ENCODE results near the gene GADD45A.
A peak's percentile ranks its signal among the peaks of the same experiment; 100 is the strongest.
"Not testable (repeated sequence)": the region's sequence is repeated elsewhere in the genome, so short reads cannot be mapped to it uniquely, and the experiment has no call there.

The GADD45A gene

GRCh38 chr1:67719329-67720196, 34.6 kb downstream of the GADD45A start:
- DNase-seq (ENCODE audit: low read depth in 2 of 2) = no peak

DNA sequence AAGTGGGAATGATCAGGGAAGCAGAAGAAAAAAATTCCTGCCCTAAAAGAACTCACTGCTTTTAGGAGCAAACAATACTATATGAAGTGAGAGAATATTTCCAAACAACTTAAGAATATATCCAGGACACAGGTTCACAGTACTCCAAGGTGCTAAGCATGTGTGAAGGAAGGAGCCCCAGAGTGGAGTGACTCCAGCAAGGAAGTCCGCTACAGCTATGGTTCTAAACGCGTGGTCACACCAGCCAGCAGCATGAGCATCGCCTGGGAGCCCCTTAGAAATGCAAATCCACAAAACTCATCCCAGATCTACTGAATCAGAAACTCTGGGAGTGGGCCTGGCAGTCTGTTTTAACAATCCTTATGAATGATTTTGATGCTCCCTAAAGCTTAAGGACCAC, 36.1 kb downstream of the GADD45A start:
- DNase-seq (ENCODE audit: low read depth in 2 of 2) = no peak

GRCh38 chr1:67721650-67722291, 36.8 kb downstream of the GADD45A start:
- DNase-seq (ENCODE audit: low read depth in 2 of 2) = no peak

GRCh38 chr1:67722292-67722944, 37.4 kb downstream of the GADD45A start:
- DNase-seq (ENCODE audit: low read depth in 2 of 2) = no peak

GRCh38 chr1:67723126-67723525, 38.1 kb downstream of the GADD45A start:
- no peak for DNase-seq (ENCODE audit: low read depth in 2 of 2)

GRCh38 chr1:67723620-67724019, 38.6 kb downstream of the GADD45A start:
- no peak for DNase-seq (ENCODE audit: low read depth in 2 of 2)

DNA sequence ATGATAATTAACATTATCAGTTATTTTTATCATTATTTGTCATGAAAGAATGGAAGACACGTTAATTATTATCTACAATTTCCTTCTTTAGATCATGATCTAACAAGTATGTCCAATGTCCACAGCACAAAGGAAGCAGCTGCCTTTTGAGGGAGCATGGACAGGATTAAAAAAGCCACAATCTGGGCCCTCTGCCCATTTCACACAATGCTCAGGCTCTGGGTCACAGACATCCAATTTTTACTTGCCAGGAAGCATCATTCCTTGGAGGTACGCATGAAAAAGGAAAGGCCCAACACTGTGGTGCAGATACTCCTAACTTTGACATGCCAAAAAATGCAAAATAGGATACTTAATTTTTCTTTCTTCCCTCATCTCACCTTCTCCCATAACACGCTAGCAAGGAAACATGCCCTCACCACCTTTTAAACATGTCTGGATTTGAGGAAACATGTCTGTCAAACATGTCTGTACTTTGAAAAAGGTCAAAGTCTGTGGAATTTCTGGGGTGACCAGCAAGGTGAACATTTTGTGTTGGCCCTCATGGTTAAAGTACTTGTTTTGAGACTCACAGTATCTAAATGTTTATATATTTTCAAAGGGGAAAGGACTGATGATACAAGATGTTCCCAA, 40.0 kb downstream of the GADD45A start:
- DNase-seq (ENCODE audit: low read depth in 2 of 2) = no peak

DNA sequence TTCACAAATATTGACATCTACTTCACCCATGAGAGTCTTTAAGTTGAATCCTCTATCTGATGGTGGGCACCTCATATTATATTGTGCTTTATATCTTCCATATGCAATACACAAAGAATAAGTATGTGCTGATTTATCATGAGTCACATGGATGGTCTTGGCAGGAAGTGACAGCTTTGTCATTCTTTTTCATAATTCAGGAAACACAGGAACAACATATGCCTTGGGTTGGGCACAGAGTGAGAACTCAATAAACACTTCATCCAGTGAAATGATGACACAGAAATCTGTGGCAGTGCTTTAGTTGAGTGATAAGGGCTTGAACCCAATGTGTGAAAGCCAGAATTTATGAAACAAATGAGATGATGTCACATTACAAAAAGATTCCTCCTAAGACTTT, 41.2 kb downstream of the GADD45A start:
- DNase-seq (ENCODE audit: low read depth in 2 of 2) = no peak

DNA sequence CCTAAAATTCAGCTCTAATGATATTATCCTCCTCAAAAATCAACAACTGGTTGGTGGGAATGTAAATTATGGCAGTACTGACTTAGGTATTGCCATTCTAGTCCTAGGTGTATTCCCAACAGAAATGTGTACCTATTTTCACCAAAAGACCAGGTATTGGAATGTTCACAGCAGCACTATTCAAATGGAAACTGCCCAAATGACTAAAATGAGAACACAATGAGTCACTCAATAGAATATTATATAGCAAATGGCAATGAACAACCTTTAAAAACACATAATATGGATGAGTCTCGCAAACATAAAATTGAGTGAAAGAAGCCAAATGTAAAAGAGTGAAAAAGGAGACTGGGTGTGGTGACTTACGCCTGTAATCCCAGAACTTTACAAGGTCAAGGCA, 44.9 kb downstream of the GADD45A start:
- DNase-seq (ENCODE audit: low read depth in 2 of 2) = no peak

DNA sequence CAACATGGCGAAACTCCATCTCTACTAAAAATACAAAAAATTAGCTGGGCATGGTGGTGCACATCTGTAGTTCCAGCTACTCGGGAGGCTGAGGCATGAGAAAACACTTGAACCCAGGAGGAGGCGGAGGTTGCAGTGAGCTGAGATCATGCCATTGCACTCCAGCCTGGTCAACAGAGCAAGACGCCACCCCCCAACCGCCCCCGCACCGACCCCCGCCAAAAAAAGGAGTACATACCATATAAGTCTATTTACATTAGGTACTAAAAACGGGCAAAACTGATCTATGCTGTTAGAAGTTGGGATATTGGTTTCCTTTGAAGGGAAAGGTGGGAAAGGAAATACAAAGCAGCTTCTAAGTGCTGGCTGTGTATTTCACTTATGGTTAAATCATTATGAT, 45.3 kb downstream of the GADD45A start:
- not testable (repeated sequence) for DNase-seq (ENCODE audit: low read depth in 2 of 2)

DNA sequence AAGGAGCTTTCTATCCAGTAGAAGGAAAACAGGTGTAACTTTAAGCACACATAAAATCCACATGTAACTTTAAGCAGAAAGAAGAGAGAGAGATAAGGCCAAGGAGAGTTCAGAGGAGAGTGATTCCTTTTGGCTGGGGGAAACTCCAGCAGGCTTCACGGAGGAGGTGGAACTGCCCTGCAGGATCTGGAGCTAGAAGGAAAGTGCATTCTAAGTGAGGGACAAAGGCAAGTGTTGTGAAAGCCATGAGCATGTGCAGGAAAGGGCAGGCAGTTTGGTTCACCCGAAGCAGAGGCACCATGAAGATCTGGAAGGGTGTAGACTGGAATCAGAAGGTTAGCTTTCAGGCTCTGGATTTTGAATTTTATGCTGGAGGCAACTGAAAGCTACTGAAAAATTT, 46.3 kb downstream of the GADD45A start:
- DNase-seq (ENCODE audit: low read depth in 2 of 2) = no peak

- no peak for DNase-seq (ENCODE audit: low read depth in 2 of 2)
Observed at GRCh38 chr1:67732750-67733151, 47.8 kb downstream of the GADD45A start.

GRCh38 chr1:67733681-67734322, 48.8 kb downstream of the GADD45A start:
- DNase-seq (ENCODE audit: low read depth in 2 of 2) = no peak

DNA sequence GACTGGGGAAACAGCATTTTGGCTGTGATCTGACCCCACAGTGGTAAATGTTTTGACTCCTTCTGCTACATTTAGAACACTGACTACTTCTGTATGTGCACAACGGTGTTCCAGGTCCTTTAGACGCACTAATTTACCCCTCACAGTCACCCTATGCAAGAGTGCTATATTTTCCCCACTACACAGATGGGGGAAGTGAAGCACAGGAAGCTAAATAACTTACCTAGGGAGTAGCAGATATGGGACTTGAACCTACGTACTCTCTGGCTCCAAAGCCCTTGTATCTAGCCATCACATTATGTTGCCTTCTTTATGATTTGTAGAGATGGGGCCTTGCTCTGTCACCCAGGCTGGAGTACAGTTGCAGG, 49.3 kb downstream of the GADD45A start:
- DNase-seq (ENCODE audit: low read depth in 2 of 2) = no peak

DNA sequence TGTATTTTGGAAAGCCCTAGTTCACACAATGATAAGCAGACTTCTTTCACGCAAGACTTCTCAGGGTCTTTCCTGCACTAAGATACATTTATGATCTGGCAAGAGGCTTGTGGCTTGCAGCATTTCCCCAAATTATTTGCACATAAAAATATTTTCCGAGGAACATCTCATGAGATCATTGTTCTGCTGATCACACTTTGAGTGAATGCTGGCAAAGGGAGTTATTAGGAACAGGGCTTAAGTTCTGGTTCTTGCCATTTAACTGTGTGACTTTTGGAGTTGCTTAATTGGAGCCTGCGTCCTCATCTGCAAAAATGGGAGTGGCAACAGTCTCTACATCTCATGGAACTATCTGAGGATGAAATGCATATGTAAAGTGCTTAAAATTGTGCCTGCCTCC, 50.2 kb downstream of the GADD45A start:
- DNase-seq (ENCODE audit: low read depth in 2 of 2) = no peak

DNA sequence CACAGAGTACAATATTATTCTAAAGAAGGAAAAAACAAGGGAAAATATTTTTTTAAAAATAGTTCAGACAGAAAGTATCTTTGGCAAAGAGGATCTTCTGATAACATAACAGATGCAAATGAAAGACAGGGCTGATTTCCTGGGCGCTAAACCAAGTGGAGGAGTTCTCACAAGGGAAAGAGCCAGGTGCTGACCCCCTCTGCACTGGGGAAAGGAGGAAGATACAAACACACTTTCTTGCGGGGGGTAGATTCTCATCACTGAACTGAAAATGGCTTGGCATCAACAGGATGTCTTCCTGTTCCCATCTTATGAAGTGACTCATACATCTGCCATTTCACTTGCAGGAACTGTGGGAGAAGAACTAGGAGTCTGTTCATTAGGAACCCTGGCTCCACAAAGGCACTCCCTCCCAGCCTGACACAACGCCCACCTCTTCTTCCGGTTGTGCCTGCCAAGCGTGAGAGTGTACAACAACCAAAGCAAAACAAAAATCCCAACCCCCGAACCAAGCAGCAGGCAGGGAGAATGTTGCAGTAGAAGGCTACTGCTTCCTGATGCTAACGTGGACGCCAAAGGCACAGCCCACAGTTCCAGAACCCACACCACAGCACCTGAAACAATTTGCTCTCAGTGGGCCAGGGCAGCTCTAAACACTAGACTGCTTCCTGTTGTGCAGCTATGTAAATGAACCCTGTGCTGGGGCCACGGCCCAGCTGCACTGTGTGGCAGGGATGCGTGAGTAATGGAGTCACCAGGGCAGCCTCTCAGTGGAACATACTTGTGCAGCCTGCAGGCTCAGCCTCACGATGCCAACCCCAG, 51.0 kb downstream of the GADD45A start:
- DNase-seq (ENCODE audit: low read depth in 2 of 2) = peak; percentile 15 to 26

DNA sequence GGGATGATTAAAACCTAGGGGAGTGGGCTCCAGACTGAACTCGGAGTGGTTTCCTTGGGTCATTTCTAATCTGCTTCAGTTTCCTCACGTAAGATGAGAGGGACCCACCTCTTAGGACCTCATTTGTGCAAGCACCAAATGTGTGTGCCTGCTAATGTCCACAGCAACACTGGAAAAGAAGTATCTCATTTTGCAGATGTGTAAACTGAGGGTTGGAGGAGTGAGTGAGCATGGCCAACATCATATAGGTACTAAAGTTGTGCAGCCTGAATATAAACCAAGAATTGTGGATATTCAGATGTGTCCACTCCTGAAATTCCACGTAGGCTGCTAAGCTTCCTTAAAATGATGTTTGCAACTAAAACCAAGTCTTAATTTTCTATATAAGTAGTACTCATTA, 51.7 kb downstream of the GADD45A start:
- no peak for DNase-seq (ENCODE audit: low read depth in 2 of 2)

- DNase-seq (ENCODE audit: low read depth in 2 of 2) = no peak
Observed at GRCh38 chr1:67737875-67738274, 52.9 kb downstream of the GADD45A start.
